Stimulated activated CD4-positive, alpha-beta T cell treated with anti-CD3 and anti-CD28 coated beads, TNF-alpha, amount 100 ng/mL, for 1 hour (primary cell): ENCODE data around the gene UBASH3A.

Experiments used
- DNase-seq, 3 donors: peaks; one replicate each; pipeline ENCODE4 v3.0.0-alpha.2; 2020; ENCODE audit warnings: low read depth in 3 of 3, low spot score in 1 of 3

The UBASH3A gene, protein sequence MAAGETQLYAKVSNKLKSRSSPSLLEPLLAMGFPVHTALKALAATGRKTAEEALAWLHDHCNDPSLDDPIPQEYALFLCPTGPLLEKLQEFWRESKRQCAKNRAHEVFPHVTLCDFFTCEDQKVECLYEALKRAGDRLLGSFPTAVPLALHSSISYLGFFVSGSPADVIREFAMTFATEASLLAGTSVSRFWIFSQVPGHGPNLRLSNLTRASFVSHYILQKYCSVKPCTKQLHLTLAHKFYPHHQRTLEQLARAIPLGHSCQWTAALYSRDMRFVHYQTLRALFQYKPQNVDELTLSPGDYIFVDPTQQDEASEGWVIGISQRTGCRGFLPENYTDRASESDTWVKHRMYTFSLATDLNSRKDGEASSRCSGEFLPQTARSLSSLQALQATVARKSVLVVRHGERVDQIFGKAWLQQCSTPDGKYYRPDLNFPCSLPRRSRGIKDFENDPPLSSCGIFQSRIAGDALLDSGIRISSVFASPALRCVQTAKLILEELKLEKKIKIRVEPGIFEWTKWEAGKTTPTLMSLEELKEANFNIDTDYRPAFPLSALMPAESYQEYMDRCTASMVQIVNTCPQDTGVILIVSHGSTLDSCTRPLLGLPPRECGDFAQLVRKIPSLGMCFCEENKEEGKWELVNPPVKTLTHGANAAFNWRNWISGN

DNA sequence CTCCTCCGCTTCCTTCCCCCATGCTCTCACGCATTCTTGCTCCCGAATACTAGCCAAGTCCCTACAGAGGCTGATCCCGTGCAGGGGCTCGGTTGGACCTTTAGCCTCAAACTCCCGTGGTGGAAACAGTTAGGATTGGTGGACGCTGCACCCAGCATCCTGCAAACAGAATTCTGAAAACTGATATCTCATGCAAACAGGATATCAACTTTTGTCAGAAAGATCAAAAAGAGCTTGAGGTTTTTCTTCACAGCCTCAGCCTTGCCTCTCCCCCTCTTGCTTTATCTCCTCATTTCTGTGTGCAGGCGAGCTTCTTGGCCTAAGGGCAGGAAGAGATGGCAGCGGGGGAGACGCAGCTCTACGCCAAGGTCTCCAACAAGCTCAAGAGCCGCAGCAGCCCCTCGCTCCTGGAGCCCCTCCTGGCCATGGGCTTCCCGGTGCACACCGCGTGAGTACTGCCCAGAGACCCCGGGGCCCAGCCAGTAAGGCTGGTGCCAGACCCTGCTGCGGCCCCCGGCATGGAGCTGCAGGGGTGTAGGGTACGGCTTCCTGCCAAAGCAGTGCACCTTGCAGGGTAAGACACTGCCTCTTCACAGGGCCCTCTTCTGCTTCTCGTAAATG, at the start of gene UBASH3A:
Gene UBASH3A (plus strand): TSS at position 292 of the 621 bp plus-strand sequence. CDS start 44 bp downstream, at position 336.
- DNase-seq: no peak

DNA sequence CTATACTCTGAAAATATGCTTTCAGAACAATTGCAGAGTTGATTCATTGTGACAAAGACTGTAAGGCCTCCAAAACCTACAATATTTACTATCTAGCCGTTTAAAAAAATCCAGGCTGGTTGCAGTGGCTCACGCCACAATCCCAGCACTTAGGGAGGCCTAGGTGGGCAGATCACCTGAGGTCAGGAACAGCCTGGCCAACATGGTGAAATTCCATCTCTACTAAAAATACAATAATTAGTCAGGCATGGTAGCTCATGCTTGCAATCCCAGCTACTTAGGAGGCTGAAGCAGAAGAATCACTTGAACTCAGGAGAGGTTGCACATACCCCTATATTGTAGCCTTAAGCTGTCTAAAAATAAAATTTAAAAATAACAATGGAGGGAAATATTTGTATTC, 47.7 kb upstream of the UBASH3A start:
- no peak for DNase-seq

DNA sequence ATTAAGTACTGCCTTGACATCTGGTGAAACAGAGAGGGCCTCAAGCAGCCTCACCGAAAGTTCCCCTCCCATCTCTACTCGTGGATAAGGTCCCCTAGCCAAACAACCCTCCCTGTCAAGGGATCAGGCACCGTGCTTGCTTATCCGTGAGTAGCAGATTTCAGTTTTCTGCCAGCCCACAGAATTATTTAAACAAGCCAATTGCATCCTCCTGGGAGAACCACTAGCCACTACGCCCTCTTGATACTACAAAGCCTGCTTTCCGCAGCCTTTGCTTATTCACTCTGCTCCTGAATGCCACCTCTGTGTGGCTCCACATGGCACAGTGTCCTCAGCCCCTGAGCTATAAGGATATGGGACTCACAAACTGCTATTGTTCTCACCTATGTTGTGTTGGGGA, 47.1 kb upstream of the UBASH3A start:
- DNase-seq: no peak

DNA sequence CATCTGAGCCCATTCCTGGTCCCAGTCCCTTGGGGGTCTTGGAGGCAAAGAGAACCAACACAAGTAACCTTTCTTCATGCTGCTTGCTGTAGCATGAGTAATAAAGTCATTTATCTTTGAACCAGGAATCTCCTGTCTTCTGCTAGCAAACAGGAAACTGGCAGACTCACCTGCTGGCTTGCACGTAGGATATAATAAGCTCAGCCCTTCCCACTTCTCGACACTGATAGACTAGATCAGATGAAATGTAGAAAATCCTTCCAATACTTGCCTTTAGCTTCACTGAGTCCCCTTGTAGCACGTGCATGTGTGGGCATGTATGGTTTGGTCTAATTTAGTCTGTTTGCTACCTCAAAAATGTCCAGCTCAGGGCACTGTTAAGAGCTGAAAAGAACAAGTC, 46.4 kb upstream of the UBASH3A start:
- no peak for DNase-seq

DNA sequence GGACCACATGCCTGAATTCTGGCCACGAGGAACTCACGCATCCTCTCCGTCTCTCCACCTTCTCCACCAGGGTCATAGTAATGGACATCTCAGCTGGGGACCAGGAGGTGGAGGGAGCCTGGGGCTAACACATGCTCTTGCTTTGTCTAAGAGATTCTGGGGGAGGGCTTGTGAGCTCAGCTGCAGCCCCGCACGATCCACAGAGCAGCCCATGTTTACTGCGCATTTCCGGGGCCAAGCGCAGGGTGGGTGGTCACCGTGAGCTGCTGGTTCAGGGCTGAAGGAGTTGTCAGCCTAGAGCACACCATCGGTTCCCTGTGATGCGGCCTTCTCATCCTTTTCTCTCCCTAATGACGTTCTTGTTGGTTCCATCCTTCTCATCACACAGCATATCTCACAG, 45.4 kb upstream of the UBASH3A start:
- DNase-seq: no peak

DNA sequence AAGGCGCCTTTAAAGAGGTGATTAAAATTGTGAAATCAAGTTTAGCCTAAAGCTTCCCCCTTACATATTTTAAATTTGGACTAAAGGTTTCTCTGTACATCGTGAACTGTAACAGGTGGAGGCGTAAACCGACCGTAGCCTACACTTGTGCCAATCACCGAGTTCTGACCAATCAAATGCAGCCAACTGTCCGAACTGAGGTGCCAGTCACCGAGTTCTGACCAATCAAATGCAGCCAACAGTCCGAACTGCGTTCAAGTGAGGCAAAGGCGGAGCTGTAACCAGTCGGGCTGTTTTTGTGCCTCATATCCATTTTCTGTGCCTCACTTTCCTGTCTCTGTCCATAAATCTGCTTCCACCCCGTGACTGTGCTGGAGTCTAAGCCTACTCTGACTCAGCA, 44.8 kb upstream of the UBASH3A start:
- DNase-seq: no peak

DNA sequence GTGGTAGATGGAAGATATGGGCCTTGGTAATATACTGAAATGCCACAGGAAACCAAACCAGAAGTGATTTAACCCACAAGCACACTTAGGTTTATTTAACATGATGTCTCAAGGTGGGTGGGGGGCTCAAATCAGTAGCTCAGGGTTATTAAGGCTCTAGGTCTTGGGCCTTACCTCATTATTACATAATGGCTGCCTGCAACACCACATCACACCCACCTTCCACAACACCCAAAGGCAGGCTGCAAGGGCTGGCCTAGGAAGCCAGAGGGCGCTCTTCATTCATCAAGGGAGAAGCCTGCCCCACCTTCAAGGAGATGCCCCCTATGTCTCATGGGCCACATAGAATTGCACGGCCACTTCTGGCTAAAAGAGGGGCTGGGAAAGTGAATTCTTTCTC, 43.4 kb upstream of the UBASH3A start:
- no peak for DNase-seq

DNA sequence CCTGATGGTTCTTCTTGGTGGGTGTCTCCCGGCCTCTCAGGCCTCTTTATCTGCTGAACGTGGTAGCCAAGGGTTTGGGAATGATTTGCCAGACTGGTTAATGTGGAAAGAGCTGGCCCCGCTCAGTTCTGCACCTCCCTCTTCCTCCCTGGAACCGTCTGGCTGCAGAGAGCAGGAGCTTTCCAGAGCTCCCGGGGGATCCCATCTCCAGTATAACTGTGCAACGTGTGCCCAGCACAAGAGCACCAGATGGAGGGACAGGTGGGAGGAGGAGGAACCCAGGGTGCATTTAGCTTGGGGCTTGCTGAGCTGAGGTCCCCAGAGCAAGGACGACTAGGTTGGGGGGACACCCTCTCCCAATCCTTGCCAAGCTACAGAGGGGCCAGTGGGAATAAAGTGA, 42.4 kb upstream of the UBASH3A start:
- DNase-seq: no peak

DNA sequence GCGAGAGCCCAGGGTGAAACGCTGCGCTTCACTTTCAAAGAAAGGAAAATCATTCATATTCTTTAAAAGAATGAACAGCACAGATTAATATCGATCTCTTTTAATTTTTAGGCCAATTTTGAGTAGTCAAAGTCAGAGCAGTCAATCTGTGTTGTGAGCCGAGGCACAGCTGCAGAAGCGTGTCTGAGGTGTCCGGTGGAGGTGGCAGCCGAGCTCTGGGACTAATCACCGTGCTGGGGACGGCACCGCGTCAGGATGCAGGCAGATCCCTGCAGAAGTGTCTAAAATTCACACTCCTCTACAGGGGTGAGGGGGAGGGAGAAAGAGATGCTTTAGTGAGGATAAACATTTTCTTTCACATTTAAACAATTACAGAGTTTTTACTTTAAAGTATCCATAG, 41.5 kb upstream of the UBASH3A start:
- no peak for DNase-seq

DNA sequence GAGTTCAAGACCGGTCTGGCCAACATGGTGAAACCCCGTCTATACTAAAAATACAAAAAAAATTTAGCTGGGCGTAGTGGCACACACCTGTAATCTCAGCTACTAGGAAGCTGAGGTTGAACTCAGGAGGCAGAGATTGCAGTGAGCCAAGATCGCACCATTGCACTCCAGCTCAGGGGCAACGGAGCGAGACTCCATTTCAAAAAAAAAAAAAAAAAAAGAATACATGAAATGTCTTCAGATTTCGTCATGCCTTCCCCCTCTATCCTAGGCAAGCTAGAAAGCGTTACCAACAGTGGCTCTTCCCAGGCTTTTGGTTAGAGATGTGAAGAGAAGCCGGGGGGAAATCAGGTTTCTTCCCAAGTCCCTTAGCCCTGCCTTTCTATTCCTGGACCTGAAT, 41.0 kb upstream of the UBASH3A start:
- DNase-seq: no peak

DNA sequence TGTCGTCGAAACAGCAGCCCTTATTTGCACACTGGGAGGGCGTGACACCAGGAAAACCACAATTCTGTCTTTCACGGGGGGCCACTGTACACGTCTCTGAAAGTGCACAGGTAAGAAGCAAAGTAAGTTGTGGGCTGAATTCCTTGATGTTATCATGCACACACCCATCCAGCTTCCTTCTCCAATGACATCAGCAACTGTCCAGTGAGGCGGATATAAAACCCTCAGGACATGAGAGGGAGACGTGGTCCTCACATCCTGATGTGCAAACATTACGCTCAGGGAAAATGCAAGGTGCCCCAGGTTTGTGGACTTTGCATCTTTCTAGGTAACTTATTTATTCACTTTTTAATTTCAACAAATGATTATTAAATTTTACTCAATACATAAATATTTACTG, 40.4 kb upstream of the UBASH3A start:
- DNase-seq: no peak

DNA sequence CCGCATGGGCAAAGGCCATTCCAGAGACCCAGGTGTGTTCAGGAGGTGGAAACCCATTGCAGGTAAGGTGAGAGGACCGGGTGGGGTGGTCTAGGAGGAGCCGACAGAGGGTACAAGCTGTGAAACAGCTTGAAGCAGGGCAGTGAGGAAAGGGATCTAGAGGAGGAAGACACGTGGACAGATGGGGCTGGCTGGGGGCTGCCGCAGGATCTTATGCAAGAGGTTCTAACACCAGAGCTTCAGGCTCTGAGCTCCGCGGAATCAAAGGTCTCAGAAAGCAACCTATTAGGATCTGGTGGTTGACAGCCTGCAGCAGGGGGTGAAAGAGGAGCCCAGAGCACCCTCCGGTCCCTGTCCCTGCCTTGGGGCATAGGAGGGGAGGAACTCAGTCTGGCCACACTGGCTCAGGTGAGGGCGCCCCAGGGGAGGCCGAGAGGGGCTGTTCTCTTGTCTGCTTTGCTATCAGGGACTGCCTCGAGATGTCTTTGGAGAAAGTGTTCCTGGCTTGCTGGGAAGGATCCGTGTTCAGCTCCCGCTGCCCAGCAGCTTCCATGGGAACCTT, 39.3 kb upstream of the UBASH3A start:
- DNase-seq: no peak

DNA sequence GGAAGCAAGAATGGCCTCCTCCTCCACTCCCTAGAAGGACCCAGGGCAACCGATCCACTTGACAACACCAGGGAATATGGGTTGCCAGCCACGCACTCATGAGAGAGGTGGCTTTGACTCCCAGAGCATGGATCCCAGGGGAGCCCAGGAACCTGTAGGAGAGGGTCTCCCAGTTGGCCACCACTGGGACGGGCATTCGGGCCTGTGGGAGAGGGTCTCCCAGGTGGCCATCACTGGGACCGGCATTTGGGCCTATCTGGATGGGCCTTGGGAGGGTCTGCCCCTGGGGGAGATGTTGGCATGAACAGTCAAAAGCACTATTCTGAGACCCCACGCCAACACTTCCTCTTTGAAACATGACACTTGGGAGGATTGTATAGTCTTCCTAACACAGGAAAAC, 37.9 kb upstream of the UBASH3A start:
- DNase-seq: no peak

DNA sequence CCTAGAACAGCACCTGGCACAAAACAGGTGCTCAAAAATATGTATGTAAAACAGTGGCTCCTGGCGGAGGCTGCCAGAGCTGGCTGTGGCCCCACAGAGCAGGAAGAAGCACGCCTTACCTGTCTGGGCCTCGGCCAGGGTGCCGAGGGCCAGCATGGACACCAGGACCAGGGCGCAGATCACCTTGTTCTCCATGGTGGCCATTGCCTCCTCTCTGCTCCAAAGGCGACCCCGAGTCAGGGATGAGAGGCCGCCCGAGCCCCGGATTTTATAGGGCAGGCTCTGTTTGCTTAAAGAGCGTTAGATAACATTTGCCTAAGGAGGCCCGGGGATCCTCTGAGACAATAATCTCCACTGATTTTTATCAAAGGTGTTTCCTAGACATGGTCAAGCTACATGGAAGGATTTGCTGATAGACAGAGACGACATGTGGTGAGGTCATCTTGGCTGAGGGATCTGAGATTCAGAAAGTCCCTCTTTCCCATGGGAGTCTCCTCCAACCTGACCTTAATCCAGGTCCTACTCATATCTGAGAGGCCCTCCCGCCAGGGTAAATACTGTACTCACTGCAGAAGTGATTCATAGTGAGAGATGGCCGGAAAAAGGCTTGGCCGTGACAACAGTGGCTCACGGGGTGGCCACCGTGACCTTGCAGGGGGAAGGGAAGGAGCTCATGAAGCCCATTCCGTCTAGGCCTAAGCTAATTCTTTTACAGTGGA, 37.3 kb upstream of the UBASH3A start, which contains the start of gene TFF1:
Gene TFF1 (minus strand): TSS at position 244 of the 719 bp plus-strand sequence. CDS start 40 bp downstream, at position 204.
- DNase-seq: no peak

DNA sequence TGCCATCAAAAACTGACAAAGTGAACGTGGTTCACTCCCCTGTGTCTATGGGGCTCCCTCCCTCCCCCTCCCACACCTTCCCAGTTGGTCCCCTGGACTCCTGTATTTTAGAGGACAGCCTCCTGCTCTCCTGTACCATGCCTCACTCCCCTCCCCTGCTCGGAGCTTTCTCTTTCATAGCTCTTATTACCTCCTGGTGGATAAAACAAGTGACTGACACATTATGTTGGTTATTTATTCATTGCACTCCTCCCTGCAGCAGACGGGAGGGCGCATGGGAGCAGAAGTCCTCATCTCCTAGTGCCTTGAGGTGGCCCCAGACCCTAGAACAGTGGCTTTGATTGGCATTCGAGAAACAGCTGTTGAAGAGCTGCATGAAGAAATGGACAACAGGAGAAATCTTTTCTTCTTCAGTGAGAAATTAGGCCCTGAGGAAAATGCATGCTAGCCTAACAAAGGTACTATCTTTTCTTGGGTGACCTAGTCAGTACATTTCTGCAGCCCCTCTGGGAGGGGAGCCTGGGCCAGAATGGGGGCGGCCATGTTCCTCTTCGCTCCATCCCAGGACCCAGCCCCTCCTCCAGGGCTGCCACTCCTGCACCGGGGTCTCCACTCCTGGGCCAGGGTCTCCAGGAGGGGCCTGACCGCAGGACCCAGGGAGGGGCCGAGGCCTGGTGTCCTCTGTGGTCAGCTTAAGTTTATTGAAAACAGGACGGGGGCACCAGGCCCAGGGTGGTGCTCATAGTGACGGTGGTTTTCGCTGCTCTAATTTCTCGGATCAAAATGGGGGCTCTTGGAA, 36.1 kb upstream of the UBASH3A start:
- DNase-seq: no peak

DNA sequence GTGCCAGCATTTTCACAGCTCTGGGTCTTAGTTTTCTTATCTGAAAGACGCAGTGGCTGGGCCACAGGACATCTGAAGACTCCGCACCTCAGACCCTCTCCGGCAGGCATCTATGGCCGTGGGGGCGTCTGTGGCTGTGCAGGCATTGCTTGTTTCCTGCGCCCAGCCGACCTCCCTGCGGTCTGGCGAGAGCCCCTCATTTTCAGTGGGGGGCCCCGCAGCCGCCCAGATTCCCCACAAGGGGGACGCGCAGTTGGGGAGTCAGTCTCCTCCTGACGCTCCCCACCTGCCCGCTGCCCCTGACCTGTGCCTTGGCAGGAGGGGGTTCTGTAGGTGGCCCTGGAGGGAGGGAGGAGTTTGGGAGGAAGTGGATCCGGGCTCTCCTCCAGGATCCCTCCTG, 33.9 kb upstream of the UBASH3A start:
- DNase-seq: no peak

DNA sequence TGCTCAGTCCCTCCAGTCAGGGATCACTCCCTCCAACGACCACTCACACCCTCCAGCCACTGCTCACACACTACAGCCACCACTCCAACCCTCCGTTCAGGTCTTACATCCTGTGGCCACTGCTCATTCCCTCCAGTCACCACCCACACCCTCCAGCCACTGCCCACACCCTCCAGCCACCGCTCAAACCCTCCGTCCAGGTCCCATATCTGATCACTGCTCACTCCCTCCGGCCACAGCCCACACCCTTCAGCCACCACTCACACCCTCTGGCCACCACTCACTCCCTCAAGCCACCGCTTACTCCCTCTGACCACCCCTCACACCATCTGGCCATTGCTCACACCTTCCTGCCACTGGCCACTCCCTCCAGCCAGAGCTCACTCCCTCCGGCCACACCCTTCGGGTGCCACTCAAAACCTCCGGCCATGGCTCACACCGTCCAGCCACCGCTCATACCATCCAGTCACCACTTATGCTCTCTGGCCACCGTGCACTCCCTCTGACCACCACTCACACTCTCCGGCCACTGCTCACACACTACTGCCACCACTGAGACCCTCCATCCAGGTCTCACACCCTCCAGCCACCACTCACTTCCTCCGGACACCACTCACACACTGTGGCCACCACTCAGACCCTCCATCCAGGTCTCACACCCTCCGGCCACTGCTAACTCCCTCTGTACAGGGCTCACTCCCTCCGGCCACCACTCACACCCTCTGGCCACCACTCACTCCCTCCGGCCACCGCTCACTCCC, 32.6 kb upstream of the UBASH3A start:
- no peak for DNase-seq

DNA sequence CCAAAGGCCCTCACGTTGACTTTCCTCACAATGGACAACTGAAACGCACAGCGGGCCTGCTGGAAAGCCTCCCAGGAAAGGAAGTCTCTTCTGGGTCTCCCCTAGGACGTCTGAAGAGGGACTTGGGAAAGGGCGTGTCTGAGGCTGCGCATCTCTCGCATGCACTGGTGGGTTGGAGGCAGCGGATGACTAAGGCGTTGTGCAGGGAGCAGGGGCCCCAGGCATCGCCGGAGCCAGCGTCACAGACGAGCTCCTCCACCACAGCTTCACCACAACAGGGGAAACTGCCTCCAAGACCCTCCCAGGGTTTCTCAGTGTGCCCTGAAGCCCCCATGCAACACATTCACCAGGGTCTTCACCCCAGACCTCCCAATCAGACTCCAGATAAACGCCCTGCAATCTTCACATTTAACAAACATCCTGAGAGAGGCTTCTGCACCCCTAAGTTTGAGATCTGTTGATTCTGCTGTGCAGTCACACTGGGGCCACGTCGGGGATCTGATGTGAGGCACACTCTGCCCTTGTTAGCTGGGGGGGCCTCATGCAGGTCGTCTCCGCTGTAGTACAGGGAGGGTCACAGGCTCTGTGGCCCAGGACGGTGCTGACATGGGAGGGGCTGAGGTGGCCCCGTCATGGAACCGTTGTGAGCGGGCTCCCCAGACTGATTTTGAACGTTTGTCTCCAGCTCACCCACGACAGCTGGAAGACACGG, 30.4 kb upstream of the UBASH3A start:
- DNase-seq: no peak

DNA sequence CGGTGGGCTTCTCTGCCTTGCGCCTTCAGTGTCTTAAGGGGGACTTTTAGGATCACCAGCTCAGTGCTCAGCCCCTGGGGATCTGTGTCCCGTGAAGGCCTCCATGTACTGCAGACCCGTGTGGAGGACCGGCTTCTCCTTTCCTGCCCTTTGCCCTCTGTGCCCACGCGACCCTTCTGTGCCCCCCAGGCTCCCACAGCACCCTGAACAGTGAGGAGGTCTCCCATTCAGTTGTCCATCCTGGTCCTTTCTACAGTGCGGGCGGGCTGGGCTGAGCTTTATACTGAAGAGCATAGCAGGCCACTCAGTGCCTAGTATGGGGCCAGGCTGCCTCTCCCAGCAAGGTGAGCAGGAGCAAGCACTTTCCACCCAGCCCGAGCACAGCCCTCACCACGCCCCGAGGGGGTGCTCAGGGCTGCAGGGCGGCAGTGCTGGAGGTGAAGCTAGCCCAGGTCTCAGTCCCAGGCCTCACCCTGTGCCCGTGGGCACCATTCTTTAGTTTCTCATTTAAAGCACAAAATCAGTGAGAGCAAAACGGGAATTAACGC, 29.7 kb upstream of the UBASH3A start:
- no peak for DNase-seq
